T-helper 2 cell (primary cell): ENCODE measurements around the gene CALHM1.
"Not testable (repeated sequence)": the region's sequence is repeated elsewhere in the genome, so short reads cannot be mapped to it uniquely, and the experiment has no call there.

Source experiments
- DNase-seq, 5 experiments: peaks; one replicate each; pipeline versions ENCODE4 v3.0.0 to v3.0.0-alpha.2; 2012 to 2022

Gene CALHM1

GRCh38 chr10:103428989-103429643 is 29.6 kb downstream of the CALHM1 start:
- DNase-seq, result peak in 1 of 5 experiments; percentile 49

DNA sequence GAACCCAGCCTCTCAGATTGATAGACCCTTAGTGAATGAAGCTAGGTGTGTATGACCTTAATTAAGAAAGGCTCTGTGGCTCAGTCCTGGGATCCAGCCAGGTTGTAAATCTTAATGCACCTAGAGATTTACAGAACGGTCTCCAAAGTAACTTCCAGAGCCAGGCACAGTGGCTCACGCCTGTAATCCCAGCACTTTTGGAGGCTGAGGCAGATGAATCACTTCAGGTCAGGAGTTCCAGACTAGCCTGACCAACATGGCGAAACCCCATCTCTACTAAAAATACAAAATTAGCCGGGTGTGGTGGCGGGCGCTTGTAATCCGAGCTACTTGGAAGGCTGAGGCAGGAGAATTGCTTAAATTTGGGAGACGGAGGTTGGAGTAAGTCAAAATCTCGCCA is 30.8 kb downstream of the CALHM1 start:
- DNase-seq, result no peak

DNA sequence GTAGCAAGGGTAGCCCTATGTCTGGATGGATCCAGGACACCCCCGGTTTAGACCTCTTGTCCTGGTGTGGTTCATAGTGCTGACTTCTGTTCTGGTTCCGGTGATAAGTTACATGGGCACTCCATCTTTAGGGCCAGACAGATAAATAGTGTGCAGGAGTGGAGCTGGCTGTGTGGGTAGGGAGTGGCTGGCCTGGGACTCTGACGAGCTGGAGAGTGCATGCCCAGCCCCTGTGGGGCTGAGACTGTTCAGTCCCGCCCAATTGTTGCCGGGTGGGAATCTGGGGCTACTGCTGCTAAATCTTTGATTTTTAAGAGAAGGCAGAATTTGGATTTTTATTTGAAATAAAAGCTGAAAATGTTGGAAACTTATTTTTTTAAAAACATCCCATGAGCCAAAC is 35.0 kb downstream of the CALHM1 start:
- no peak for DNase-seq

- no peak for DNase-seq
Observed at GRCh38 chr10:103419101-103419500, 39.6 kb downstream of the CALHM1 start.

- no peak for DNase-seq
Observed at GRCh38 chr10:103417601-103418000, 41.1 kb downstream of the CALHM1 start.

DNA sequence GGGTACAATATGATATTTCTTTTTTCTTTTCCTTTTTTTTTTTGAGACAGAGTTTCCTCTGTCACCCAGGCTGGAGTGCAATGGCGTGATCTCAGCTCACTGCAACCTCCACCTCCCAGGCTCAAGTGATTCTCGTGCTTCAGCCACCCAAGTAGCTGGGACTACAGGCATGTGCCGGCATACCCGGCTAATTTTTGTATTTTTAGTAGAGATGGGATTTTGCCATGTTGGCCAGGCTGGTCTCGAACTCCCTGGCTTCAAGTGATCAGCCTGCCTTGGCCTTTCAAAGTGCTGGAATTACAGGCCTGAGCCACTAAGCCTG is 41.6 kb downstream of the CALHM1 start:
- not testable (repeated sequence) for DNase-seq

DNA sequence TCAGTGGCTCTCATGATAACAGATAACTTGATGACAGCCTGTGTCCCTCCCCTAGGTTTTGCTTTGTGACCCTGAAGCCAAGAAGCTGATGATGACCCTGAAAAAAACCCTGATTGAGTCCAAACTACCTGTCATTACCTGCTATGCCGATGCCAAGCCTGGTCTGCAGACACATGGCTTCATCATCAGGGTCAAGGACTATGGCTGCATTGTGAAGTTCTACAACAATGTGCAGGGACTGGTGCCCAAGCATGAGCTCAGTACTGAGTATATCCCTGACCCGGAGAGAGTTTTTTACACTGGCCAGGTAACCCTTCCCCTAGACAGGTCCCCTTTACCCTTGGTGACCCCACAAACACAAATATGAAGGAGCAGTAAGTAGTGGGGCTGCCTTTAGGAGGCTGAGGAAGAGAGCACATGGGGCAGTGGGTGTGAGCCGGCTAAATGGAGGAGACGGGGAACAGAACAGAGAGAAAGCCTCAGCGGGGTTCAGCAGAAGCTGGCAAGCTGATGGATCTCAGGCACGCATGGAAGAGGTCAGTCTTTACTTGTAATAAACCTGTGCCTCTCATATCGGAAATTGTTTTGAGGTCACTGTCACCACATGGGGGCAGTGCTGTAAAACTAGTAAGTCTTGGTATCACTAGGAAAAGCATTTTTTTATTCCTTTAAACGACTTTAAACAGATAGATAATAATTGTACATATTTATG is 42.1 kb downstream of the CALHM1 start:
- DNase-seq, result peak in 4 of 5 experiments; percentile 8 to 73 (median 42)

DNA sequence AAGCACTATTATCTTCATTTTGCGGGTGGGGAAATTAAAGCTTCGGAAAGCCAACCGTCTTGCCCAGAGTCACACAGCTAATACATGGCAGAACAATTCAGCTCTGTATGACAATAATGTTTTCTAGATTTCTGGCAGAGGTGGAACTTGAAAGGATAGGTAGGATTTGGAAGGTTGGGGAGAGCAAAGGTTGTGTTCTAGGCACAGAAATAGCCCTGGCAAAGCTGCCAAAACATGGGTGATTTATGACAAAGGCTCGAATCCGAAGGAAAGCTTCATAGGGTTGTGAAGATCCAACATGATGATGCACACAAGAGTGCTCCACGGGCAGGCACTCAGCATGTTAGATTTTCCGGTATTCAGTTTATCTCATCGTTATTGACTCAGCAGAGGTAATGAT is 43.1 kb downstream of the CALHM1 start:
- no peak for DNase-seq

GRCh38 chr10:103413564-103413963 is 45.1 kb downstream of the CALHM1 start:
- DNase-seq, result no peak
